ENCODE data around the gene RPS18. TPM values are rescaled to one million over a fixed set of nuclear protein-coding genes. Genes with fewer than 3 reads are reported as not detected.
"Not testable (repeated sequence)": the region's sequence is repeated elsewhere in the genome, so short reads cannot be mapped to it uniquely, and the experiment has no call there.

The RPS18 gene
- polyA plus RNA-seq, 2 of the 4 experiments (the other 2 are of a cell fraction): 3,426 to 3,611 TPM

DNA sequence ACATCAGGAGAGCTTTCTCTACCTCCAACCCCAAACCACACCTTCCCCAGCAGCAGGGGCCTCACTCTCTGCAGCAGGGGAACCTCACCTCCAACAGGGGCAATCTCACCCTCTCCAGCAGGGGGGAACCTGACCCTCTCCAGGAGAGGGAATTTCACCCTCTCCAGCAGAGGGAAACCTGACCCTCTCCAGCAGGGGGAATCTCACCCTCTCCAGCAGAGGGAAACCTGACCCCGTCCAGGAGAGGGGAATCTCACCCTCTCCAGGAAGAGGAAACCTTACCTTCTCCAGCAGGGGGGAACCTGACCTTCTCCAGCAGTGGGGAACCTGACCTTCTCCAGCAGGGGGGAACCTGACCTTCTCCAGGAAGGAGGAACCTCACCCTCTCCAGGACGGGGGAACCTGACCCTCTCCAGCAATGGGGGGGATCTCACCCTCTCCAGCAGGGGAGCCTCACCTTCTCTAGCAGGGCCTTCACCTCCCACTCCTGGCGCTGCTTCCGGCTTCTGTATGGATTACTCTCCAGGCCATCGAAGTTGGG lies 8.2 kb downstream of the RPS18 start (continued):
- TF ChIP-seq MAZ (IDR thresholded peaks at IDR 0.05; ENCODE audit: borderline replicate concordance, low read depth, low read length) (0 out of 2 replicates have a peak, but pooled peaks have one; percentile 24), SMC3 (IDR thresholded peaks at IDR 0.05) (peak; percentile 47; the same call in 1 of the 3 replicates), KDM5A (IDR thresholded peaks at IDR 0.05) (no peak), NFE2L2 (conservative IDR thresholded peaks at IDR 0.05; ENCODE audit: low read length) (no peak), NR3C1 (IDR thresholded peaks at IDR 0.05) (no peak), FOSL2 (IDR thresholded peaks at IDR 0.05) (no peak), FOSL2 (CRISPR knock-in tag; IDR thresholded peaks at IDR 0.05) (no peak), ATOH8 (CRISPR knock-in tag; IDR thresholded peaks at IDR 0.05; ENCODE audit: low read depth) (no peak), JUNB (IDR thresholded peaks at IDR 0.05) (no peak), POLR2A (IDR thresholded peaks at IDR 0.05; ENCODE audit: low read length) (no peak), HEYL (CRISPR knock-in tag; IDR thresholded peaks at IDR 0.05) (no peak)

DNA sequence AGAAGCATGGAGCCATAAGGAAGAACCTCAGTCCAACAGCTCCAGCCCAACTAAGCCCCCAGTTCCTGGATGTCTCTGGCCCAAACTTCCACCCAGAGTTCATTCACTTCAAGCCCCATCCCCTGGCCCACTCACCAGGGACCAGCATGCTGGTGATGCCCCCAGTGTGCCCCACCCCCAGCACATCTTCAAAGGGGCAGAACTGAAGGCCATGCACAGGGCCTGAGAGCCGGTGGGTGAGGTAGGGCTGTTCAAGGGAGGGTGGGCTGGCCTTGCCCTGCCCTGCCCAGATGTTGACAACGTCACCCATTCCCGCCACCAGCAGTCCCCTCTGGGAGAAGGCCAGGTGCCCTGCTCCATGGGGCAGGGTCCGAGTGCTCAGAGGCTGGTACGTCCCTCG lies 8.7 kb downstream of the RPS18 start:
- no peak for FAIRE-seq

DNA sequence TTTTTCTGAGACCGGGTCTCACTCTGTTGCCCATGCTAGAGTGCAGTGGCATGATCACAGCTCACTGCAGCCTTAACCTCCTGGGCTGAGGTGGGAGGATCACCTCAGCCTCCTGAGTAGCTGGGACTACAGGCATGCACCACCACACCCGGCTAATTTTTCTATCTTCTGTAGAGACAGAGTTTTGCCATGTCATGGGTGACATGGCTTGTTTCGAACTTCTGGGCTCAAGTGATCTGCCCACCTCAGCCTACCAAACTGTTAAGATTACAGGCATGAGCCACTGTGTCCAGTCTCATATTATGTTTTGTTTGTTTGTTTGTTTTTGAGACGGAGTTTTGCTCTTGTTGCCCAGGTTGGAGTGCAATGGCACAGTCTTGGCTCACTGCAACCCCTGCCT lies 13.3 kb downstream of the RPS18 start:
- H3K4me1 ChIP-seq; ATAC-seq; FAIRE-seq; POLR2A ChIA-PET; H3K4me3 ChIP-seq; H3K27ac ChIP-seq; H3K9me3 ChIP-seq; H3K4me2 ChIP-seq; DNase-seq (ENCODE audit: low read depth in 1 of 2, low spot score in 1 of 2): not testable (repeated sequence)
- CTCF ChIA-PET: interaction anchor here (5.8 kb wide), 1 partner anchor 7 kb away, joined by 44 read pairs; the partner anchor contains the start of gene B3GALT4
- WGBS (ENCODE audit: missing lambda C conversion rate): 85% methylated on average over 4 of the region's 4 CpGs

More for the DNA sequence above, 8.7 kb downstream of the RPS18 start:
- ChIA-PET POLR2A (interaction anchor here (1.1 kb wide), 1 partner anchor 9 kb away, joined by 3 read pairs; the partner anchor contains the start of genes RPS18 and VPS52), CTCF (interaction anchor here (0.7 to 5.7 kb wide), 6 partner anchors 8 to 144 kb away, joined by 3 to 44 read pairs (median 5); partner anchors contain the start of genes PFDN6, RPS18, VPS52 and WDR46)
- WGBS (ENCODE audit: missing lambda C conversion rate): 85% methylated on average over 3 of the region's 6 CpGs
- TF ChIP-seq ELK1 (IDR thresholded peaks at IDR 0.05; ENCODE audit: low read depth, low read length) (no peak), ZC3H11A (IDR thresholded peaks at IDR 0.05) (no peak), MAFK (IDR thresholded peaks at IDR 0.05; ENCODE audit: partially characterized antibody) (no peak), ATOH8 (CRISPR knock-in tag; IDR thresholded peaks at IDR 0.05; ENCODE audit: low read depth) (no peak), PBX3 (IDR thresholded peaks at IDR 0.05) (no peak), NFE2L2 (conservative IDR thresholded peaks at IDR 0.05; ENCODE audit: low read length) (no peak), EHF (CRISPR knock-in tag; IDR thresholded peaks at IDR 0.05) (no peak), NPAS2 (CRISPR knock-in tag; IDR thresholded peaks at IDR 0.05; ENCODE audit: borderline replicate concordance) (no peak), POLR2A (IDR thresholded peaks at IDR 0.05; ENCODE audit: low read length) (no peak), MYC (IDR thresholded peaks at IDR 0.05; ENCODE audit: borderline replicate concordance, low read length) (no peak), HDAC2 (IDR thresholded peaks at IDR 0.05) (no peak), CBX8 (IDR thresholded peaks at IDR 0.05) (no peak), RAD21 (conservative IDR thresholded peaks at IDR 0.05 in 1 of 2, IDR thresholded peaks at IDR 0.05 in 1 of 2) (no peak), CEBPB (IDR thresholded peaks at IDR 0.05) (no peak), SREBF2 (IDR thresholded peaks at IDR 0.05) (no peak)
- TF ChIP-seq, protein P1, sequence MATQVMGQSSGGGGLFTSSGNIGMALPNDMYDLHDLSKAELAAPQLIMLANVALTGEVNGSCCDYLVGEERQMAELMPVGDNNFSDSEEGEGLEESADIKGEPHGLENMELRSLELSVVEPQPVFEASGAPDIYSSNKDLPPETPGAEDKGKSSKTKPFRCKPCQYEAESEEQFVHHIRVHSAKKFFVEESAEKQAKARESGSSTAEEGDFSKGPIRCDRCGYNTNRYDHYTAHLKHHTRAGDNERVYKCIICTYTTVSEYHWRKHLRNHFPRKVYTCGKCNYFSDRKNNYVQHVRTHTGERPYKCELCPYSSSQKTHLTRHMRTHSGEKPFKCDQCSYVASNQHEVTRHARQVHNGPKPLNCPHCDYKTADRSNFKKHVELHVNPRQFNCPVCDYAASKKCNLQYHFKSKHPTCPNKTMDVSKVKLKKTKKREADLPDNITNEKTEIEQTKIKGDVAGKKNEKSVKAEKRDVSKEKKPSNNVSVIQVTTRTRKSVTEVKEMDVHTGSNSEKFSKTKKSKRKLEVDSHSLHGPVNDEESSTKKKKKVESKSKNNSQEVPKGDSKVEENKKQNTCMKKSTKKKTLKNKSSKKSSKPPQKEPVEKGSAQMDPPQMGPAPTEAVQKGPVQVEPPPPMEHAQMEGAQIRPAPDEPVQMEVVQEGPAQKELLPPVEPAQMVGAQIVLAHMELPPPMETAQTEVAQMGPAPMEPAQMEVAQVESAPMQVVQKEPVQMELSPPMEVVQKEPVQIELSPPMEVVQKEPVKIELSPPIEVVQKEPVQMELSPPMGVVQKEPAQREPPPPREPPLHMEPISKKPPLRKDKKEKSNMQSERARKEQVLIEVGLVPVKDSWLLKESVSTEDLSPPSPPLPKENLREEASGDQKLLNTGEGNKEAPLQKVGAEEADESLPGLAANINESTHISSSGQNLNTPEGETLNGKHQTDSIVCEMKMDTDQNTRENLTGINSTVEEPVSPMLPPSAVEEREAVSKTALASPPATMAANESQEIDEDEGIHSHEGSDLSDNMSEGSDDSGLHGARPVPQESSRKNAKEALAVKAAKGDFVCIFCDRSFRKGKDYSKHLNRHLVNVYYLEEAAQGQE (IDR thresholded peaks at IDR 0.05): no peak
- TF ChIP-seq, protein P2, sequence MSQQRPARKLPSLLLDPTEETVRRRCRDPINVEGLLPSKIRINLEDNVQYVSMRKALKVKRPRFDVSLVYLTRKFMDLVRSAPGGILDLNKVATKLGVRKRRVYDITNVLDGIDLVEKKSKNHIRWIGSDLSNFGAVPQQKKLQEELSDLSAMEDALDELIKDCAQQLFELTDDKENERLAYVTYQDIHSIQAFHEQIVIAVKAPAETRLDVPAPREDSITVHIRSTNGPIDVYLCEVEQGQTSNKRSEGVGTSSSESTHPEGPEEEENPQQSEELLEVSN (IDR thresholded peaks at IDR 0.05; ENCODE audit: borderline replicate concordance, low read depth): no peak
- ATAC-seq (no peak), DNase-seq (ENCODE audit: low read depth in 1 of 2, low spot score in 1 of 2) (no peak)
- Histone ChIP-seq H3K4me2 (no peak overlapping the region), H3K4me1 (peaks cover 18% of the 10 kb centered on the region), H3K9me3 (no peaks in the 10 kb centered on the region), H3K27ac (peak overlapping the region in 1 of 2 experiments; percentile 48; a peak in 2 of 6 replicates), H3K4me3 (no peak overlapping the region)
